ENCODE measurements around the gene ZNF444.
"Not testable (repeated sequence)": the region's sequence is repeated elsewhere in the genome, so short reads cannot be mapped to it uniquely, and the experiment has no call there.

ZNF444 gene

DNA sequence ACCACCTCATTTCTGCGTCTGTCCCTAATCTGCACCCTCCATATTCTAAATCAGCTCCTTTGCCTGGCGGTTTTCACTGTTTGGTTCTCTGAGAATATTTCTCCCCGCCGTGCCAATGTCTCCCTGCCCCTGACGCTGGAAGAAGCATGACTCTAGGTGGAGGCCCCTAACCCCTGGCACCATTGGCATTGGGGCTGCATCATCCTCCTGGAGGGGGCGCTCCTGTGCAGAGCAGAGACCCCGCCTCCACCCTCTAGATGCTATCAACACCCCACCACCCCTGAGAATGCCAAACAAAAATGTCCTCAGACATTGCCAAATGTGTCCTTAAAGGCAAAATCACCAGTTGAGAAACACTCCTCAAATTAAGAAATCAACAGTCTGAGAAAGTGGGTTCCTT, 50.0 kb downstream of the ZNF444 start:
- DNase-seq, result no peak

DNA sequence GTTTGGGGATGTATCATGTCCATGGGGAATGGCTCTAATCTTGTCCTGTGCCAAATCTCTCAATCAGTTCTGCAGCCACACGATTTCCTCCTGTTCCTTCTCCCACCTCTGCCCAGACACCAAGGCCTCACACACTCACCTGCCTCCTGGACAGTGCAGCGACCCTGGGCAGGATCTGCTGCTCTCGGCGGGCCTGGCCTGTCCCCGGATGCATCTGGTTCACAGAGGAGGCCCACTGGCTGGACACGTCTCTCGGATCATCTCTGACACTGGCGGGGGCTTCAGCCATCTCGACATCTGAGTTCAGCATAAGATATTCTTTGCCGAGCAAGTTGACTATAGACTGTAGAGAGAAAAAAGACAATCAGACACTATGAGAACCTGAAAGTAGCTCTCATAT, 50.6 kb downstream of the ZNF444 start:
- DNase-seq, result no peak

DNA sequence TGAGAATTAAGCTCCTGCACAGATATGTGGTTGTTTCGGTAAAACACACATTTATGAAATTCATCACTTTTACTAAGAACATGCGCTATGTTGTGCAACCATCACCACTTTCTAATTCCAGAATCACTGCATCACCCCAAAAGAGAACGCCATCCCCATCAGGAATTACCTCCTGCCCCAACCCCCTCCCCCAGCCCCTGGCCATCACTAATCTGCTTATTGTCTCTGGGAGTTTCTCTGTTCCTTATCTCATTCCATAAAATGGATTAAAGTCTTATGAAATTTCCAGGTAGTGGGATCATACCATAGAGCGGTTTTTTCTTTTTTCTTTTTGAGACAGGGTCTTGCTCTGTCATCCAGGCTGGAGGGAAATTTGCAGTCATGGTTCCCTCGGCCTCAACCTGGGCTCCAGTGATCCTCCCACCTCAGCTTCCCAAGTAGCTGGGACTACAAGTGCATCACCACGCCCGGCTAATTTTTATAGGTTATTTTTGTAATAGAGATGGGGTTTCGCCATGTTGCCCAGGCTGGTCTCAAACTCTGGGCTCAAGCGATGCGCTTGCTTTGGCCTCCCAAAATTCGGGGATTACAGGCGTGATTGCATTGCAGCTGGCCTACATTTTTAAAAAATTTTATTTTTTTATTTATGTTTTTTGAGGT, 53.0 kb downstream of the ZNF444 start:
- no peak for DNase-seq

GRCh38 chr19:56197646-56198045, 56.6 kb downstream of the ZNF444 start, which contains the start of gene ZSCAN5B:
ZSCAN5B (minus strand) TSS chr19:56197783; CDS start chr19:56193052, 4,731 bp downstream.
- DNase-seq, result not testable (repeated sequence)

- DNase-seq, result no peak
Measured at GRCh38 chr19:56199687-56200086, 58.6 kb downstream of the ZNF444 start.

DNA sequence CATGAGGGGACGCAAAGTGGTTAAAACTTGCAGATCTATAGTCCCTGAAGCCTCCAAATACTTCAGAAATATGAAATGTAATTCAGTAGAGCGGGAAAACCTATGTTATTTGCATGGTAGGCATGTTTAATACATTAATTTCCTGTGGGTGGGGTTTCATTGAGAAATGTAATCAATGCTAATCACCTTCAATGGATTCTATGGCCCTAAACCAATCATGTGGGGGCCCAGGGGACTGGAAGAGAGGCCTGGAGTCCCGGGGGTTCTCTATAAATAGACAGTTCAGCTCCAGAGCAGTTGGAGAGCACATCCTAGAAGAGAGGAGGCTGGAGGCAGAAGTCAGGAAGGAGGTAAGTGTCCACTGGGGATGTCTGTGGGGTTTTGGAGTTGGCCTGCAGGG, 60.9 kb downstream of the ZNF444 start, which contains the start of gene ZSCAN5C:
TSS of gene ZSCAN5C (plus strand) at position 301 of the 400 bp plus-strand sequence. CDS start 3,641 bp downstream, outside the sequence.
- DNase-seq, result no peak

DNA sequence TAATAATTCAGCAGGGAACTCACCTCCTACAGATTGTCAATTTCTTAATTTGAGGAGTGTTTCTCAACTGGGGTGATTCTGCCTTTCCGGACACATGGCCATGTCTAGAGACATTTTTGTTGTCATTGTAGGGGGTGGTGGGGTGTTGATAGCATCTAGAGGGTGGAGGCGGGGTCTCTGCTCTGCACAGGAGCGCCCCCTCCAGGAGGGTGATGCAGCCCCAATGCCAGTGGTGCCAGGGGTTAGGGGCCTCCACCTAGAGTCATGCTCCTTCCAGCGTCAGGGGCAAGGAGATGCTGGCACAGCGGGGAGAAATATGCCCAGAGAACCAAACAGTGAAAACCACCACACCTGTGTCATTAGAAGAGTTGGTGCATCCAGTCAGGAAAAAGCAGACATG, 66.5 kb downstream of the ZNF444 start:
- DNase-seq, result not testable (repeated sequence)

GRCh38 chr19:56209091-56209490, 68.0 kb downstream of the ZNF444 start:
- DNase-seq, result no peak

GRCh38 chr19:56210036-56210435, 68.9 kb downstream of the ZNF444 start:
- not testable (repeated sequence) for DNase-seq

Measured in bone marrow (tissue), 2 donors.